Right lobe of liver (tissue), 6 donors: Measurements from ENCODE around the gene PRKN. TPM values are rescaled to one million over a fixed set of nuclear protein-coding genes. Genes with fewer than 3 reads are reported as not detected.
"Not testable (repeated sequence)": the region's sequence is repeated elsewhere in the genome, so short reads cannot be mapped to it uniquely, and the experiment has no call there.

Experiments used
- ATAC-seq, 4 donors: fragments of 200-7000 bp; cut with Tn5 transposase; one replicate each; pipeline ENCODE4 v1.9.1; 2020; ENCODE audit warnings: mild to moderate bottlenecking in 4 of 4, moderate library complexity in 4 of 4
- DNase-seq, 3 donors: peaks; one replicate each; pipeline ENCODE4 v3.0.0-alpha.2; 2020
- H3K27ac ChIP-seq, 3 donors: fragments of 200-600 bp; one replicate each; pipeline ENCODE4 v1.8.0; 2022
- H3K27me3 ChIP-seq, 2 donors: fragments of 200-600 bp; one replicate each; pipeline ENCODE4 v1.8.0; 2022
- H3K36me3 ChIP-seq, 4 donors: fragments of 200-600 bp; sonication (generic) in 1 of 4; one replicate each; pipeline versions ENCODE4 v1.5.1 to v1.8.0; 2017 to 2022; ENCODE audit warnings: control low read depth in 1 of 4
- H3K4me1 ChIP-seq, 4 donors: fragments of 200-600 bp; sonication (generic) in 1 of 4; one replicate each; pipeline versions ENCODE4 v1.5.1 to v1.8.0; 2017 to 2022; ENCODE audit warnings: control low read depth in 1 of 4
- H3K4me3 ChIP-seq, 3 donors: fragments of 200-600 bp; one replicate each; pipeline ENCODE4 v1.8.0; 2022
- H3K9me3 ChIP-seq, 4 donors: fragments of 200-600 bp; sonication (generic) in 1 of 4; one replicate each; pipeline versions ENCODE4 v1.5.1 to v1.8.0; 2017 to 2022; ENCODE audit warnings: control low read depth in 1 of 4
- CTCF ChIP-seq, 4 donors: fragments of 200-600 bp in 3 of 4; fragments of 450-650 bp in 1 of 4; IDR thresholded peaks; one replicate each; pipeline versions ENCODE4 v1.5.1 to v1.8.0; 2016 to 2022; ENCODE audit warnings: antibody characterized with exemption in 4 of 4, mild to moderate bottlenecking in 2 of 4
- POLR2A ChIP-seq: fragments of 450-650 bp; IDR thresholded peaks from one replicate; pipeline ENCODE4 v1.6.1; 2017; ENCODE audit warnings: antibody characterized with exemption, mild to moderate bottlenecking
- WGBS: methylation state at CpG from one replicate; pipeline ENCODE4 v1.1.6; 2018; ENCODE audit warnings: low coverage, low lambda C conversion rate; ENCODE audit not compliant: insufficient coverage; ENCODE audit errors: missing lambda C conversion rate; 5-methylcytosine and 5-hydroxymethylcytosine counted together
- intact Hi-C, 2 donors: fragments of 100-400 bp; cut with DNase I; formaldehyde crosslinking; loops; one replicate each; pipeline versions ENCODE4 v1.11.2 to v1.14.1; 2022
- total RNA-seq, 6 experiments: library from RNA; depleted of rRNA in 2 of 6; stranded (reverse); fragments of >200 nt in 2 of 6; fragmentation: NEBNext Ultra II Directional in 3 of 6; extraction: Animal tissue kit (Norgen Biotek cat#: 25700) in 3 of 6; gene quantifications; one replicate each; pipeline versions ENCODE4 v1.1.0 to v1.2.4, GENCODE V29; 2016 to 2023
- donor health status: DM: no; HTN: yes; CAD: no.
- donor health status: DM: no; HTN: no; CAD: no.
- donor health status: DM: no; HTN: no; CAD: no.
- donor health status: DM: no; HTN: yes; CAD: no.
- donor health status: DM: no; HTN: yes; CAD: no.

The PRKN gene
- total RNA-seq, 6 experiments from 2014 or later: 1.1 to 3.7 (median 2.2) TPM

- peak in 1 of 4 donors; percentile 65 for ATAC-seq
- no peak for TF ChIP-seq CTCF (IDR thresholded peaks at IDR 0.05)
- no peak for TF ChIP-seq POLR2A
- 30% methylated on average over 4 of the region's 4 CpGs for WGBS
These were observed 857.2 kb downstream of the PRKN start for GRCh38 chr6:161870236-161870901.

DNA sequence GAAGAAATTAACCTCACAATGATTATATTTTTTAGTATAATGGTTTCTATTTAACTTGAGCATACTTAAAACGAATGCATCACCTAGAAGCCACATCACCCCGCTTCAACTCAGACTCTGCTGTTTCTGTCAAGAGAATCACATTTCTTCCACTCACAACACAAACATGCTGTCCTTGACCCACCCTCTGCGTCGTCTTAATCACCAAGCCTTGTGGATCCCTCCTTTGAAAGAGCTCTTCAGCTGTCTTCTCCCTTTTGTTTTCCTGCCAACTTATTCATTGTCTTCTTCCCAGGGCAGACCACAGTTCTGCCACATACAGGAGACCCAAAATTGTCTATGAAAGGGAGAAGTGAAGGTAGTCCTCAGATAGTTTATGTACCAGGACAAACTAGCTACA is 858.1 kb downstream of the PRKN start:
- WGBS: 93% methylated on average over 4 of the region's 4 CpGs
- intact Hi-C loops: no loop called here

More at GRCh38 chr6:161870236-161870901, 857.2 kb downstream of the PRKN start:
- intact Hi-C loops: no loop called here
- Histone ChIP-seq H3K27me3 (no peaks in the 10 kb centered on the region), H3K4me1 (no peaks in the 10 kb centered on the region), H3K9me3 (no peaks in the 10 kb centered on the region), H3K27ac (no peak overlapping the region), H3K4me3 (no peak overlapping the region), H3K36me3 (no peaks in the 10 kb centered on the region)
- DNase-seq: no peak

GRCh38 chr6:161866570-161866969 is 861.0 kb downstream of the PRKN start:
- H3K36me3 ChIP-seq: no peaks in the 10 kb centered on the region
- H3K9me3 ChIP-seq: no peaks in the 10 kb centered on the region
- H3K4me1 ChIP-seq: no peaks in the 10 kb centered on the region
- WGBS: 91% methylated on average over 3 of the region's 3 CpGs
- H3K27ac ChIP-seq: no peak overlapping the region
- ATAC-seq (no peak), DNase-seq (no peak)
- TF ChIP-seq CTCF (IDR thresholded peaks at IDR 0.05) (no peak), POLR2A (no peak)
- H3K27me3 ChIP-seq: no peaks in the 10 kb centered on the region
- intact Hi-C loops: no loop called here
- H3K4me3 ChIP-seq: no peak overlapping the region

More for the DNA sequence above, 858.1 kb downstream of the PRKN start:
- Histone ChIP-seq H3K9me3 (no peaks in the 10 kb centered on the region), H3K36me3 (no peaks in the 10 kb centered on the region), H3K27me3 (no peaks in the 10 kb centered on the region), H3K4me1 (no peaks in the 10 kb centered on the region), H3K27ac (no peak overlapping the region), H3K4me3 (no peak overlapping the region)
- TF ChIP-seq POLR2A (no peak), CTCF (IDR thresholded peaks at IDR 0.05) (no peak)
- no peak for DNase-seq
- no peak for ATAC-seq

DNA sequence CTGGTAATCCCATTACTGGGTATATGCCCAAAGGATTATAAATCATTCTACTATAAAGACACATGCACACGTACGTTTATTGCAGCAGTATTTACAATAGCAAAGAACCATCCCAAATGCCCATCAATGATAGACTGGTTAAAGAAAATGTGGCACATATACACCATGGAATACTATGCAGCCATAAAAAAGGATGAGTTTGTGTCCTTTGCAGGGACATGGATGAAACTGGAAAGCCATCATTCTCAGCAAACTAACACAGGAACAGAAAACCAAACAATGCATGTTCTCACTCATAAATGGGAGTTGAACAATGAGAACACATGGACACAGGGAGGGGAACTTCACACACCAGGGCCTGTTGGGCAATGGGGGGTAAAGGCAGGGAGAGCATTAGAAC is 866.5 kb downstream of the PRKN start:
- H3K27me3 ChIP-seq, H3K4me3 ChIP-seq, H3K4me1 ChIP-seq, H3K36me3 ChIP-seq, H3K9me3 ChIP-seq, DNase-seq, ATAC-seq, intact Hi-C loops, H3K27ac ChIP-seq: not testable (repeated sequence)
- WGBS: 57% methylated on average over 2 of the region's 2 CpGs

DNA sequence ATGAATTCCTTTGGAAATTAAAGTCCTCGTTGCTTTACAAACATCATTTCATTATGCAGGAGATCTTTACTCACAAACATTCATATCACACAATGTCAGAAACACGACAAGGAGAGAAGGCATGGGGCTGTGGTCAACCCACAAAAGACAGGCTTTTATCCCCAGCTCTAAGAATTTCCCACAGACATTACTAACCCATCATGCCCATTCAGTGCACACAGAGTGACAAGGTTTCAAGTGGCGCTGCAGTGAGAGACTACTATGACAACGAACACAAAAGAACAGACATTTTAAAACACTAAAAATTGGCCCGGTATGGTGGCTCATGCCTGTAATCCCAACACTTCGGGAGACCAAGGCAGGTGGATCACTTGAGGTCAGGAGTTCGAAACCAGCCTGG is 873.9 kb downstream of the PRKN start:
- DNase-seq (no peak), ATAC-seq (no peak)
- Histone ChIP-seq H3K36me3 (no peaks in the 10 kb centered on the region), H3K9me3 (no peaks in the 10 kb centered on the region), H3K27me3 (no peaks in the 10 kb centered on the region), H3K4me1 (no peaks in the 10 kb centered on the region), H3K27ac (no peak overlapping the region), H3K4me3 (no peak overlapping the region)
- TF ChIP-seq CTCF (IDR thresholded peaks at IDR 0.05) (no peak), POLR2A (no peak)
- WGBS: 89% methylated on average over 6 of the region's 7 CpGs
- intact Hi-C loops: no loop called here

DNA sequence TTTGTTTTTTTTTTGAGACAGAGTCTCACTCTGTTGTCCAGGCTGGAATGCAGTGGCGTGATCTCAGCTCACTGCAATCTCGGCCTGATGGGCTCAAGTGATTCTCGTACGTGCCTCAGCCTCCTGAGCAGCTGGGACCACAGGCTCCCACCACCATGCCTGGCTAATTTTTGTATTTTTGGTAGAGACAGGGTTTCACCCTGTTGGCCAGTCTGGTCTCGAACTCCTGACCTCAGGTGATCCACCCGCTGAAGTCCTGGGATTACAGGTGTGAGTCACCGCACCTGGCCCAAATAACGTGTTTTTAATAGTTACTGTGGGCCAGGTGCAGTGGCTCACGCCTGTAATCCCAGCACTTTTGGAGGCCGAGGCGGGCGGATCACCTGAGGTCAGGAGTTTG is 876.1 kb downstream of the PRKN start:
- DNase-seq, ATAC-seq, intact Hi-C loops, H3K27me3 ChIP-seq, H3K4me3 ChIP-seq, H3K4me1 ChIP-seq, H3K27ac ChIP-seq, H3K36me3 ChIP-seq, H3K9me3 ChIP-seq: not testable (repeated sequence)
- WGBS: 91% methylated on average over 6 of the region's 12 CpGs
